Measurements from ENCODE around the gene LRRC45. TPM values are rescaled to one million over a fixed set of nuclear protein-coding genes. Genes with fewer than 3 reads are reported as not detected.

LRRC45 gene
- total and polyA plus RNA-seq, 9 of the 15 experiments (the other 6 are each of a cell fraction or from before 2014, with no cell fraction given), result 3.5 to 21.5 (median 11.2) TPM; not detected in 2

GRCh38 chr17:82041144-82041814 is 18.2 kb downstream of the LRRC45 start (continued):
- no peak for TF ChIP-seq HNRNPK (IDR thresholded peaks at IDR 0.05; ENCODE audit: low read depth, low read length, poor library complexity, severe bottlenecking)
- TF ChIP-seq CBFA2T2 (conservative IDR thresholded peaks at IDR 0.05), result no peak
- no peak for TF ChIP-seq NR3C1 (CRISPR knock-in tag; IDR thresholded peaks at IDR 0.05)

- CTCF ChIA-PET (ENCODE audit: low intra/inter-chr PET ratio), result interaction anchor here (0.7 kb wide), 1 partner anchor 12 kb away, joined by 3 read pairs; no protein-coding TSS in a partner anchor
- no peak overlapping the region for H3K4me3 ChIP-seq
- ATAC-seq, result no peak
- TF ChIP-seq, protein P1, sequence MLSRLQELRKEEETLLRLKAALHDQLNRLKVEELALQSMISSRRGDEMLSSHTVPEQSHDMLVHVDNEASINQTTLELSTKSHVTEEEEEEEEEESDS (CRISPR knock-in tag; IDR thresholded peaks at IDR 0.05), result no peak
- TF ChIP-seq KDM2B (CRISPR knock-in tag; IDR thresholded peaks at IDR 0.05), result no peak
- TF ChIP-seq ZNF57 (CRISPR knock-in tag; IDR thresholded peaks at IDR 0.05), result no peak
- TF ChIP-seq, protein P2, sequence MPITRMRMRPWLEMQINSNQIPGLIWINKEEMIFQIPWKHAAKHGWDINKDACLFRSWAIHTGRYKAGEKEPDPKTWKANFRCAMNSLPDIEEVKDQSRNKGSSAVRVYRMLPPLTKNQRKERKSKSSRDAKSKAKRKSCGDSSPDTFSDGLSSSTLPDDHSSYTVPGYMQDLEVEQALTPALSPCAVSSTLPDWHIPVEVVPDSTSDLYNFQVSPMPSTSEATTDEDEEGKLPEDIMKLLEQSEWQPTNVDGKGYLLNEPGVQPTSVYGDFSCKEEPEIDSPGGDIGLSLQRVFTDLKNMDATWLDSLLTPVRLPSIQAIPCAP (CRISPR knock-in tag; IDR thresholded peaks at IDR 0.05; ENCODE audit: borderline replicate concordance), result no peak
- TF ChIP-seq SRSF7 (optimal IDR thresholded peaks at IDR 0.05; ENCODE audit: low read depth, low read length), result no peak
- no peak for TF ChIP-seq ZNF133 (CRISPR knock-in tag; IDR thresholded peaks at IDR 0.05)
- TF ChIP-seq NCOR1 (IDR thresholded peaks at IDR 0.05), result no peak
- TF ChIP-seq CUX1 (CRISPR knock-in tag; IDR thresholded peaks at IDR 0.05), result no peak
- TF ChIP-seq GABPB1 (CRISPR knock-in tag; IDR thresholded peaks at IDR 0.05), result no peak
- TF ChIP-seq BRD9 (IDR thresholded peaks at IDR 0.05; ENCODE audit: low read depth, partially characterized antibody), result no peak
- no peak for TF ChIP-seq STAT5B (CRISPR knock-in tag; IDR thresholded peaks at IDR 0.05)
- no peak for TF ChIP-seq NFE2 (IDR thresholded peaks at IDR 0.05; ENCODE audit: low read depth)
- no peak for TF ChIP-seq FOSL1 (tag; conservative IDR thresholded peaks at IDR 0.05)
Measured at GRCh38 chr17:82042649-82043048, 19.5 kb downstream of the LRRC45 start.

More at GRCh38 chr17:82042649-82043048, 19.5 kb downstream of the LRRC45 start:
- peaks cover 3 to 48% of the 10 kb centered on the region in 2 experiments; a peak in 4 of 5 replicates for H3K4me1 ChIP-seq (replicated peaks in 1 of 2; ENCODE audit: control insufficient read depth in 2 of 2, insufficient read depth in 2 of 2, low read length in 2 of 2)
- no peak overlapping the region for H3K4me2 ChIP-seq (ENCODE audit: insufficient read depth, low read length)
- no peaks in the 10 kb centered on the region for H3K9me3 ChIP-seq (replicated peaks; ENCODE audit: control insufficient read depth, insufficient read depth, low read depth, low read length)
- no peak overlapping the region for H2AFZ ChIP-seq (ENCODE audit: low read depth, low read length)
- intact Hi-C loops (cut with micrococcal nuclease), result no loop called here
- no peaks in the 10 kb centered on the region for H3K27me3 ChIP-seq (ENCODE audit: control insufficient read depth in 2 of 2, insufficient read depth in 2 of 2, low read length in 2 of 2)
- no peaks in the 10 kb centered on the region for H3K79me2 ChIP-seq (ENCODE audit: control insufficient read depth, insufficient read depth, low read length)
- in situ Hi-C loops (cut with MboI), result no loop called here
- 44% methylated on average over 9 of the region's 9 CpGs for WGBS (ENCODE audit: insufficient coverage, low coverage, missing lambda C conversion rate)
- H4K20me1 ChIP-seq (replicated peaks; ENCODE audit: control insufficient read depth, insufficient read depth, low read length), result no peaks in the 10 kb centered on the region
- FAIRE-seq (no peak), DNase-seq (ENCODE audit: extremely low read depth in 1 of 4, low spot score in 3 of 4) (no peak)
- no peak overlapping the region; the same call in 2 of the 3 replicates for H3K27ac ChIP-seq (ENCODE audit: extremely low read depth, low read depth, low read length)
- peaks cover 9% of the 10 kb centered on the region; the same call in 2 of the 3 replicates for H3K36me3 ChIP-seq (ENCODE audit: control insufficient read depth, insufficient read depth, low read length)
- H3K9ac ChIP-seq (ENCODE audit: insufficient read depth in 1 of 2, low read depth in 2 of 2, low read length in 2 of 2), result 0 out of 4 replicates have a peak overlapping the region, but pooled peaks of 1 of the 2 experiments have one; percentile 14
- H3K9me1 ChIP-seq (ENCODE audit: control insufficient read depth, insufficient read depth, low read length), result peaks cover 2% of the 10 kb centered on the region
- BruUV-seq (replicated peaks), result no TSS peak
- POLR2A ChIA-PET, result interaction anchor here (1.7 kb wide), 1 partner anchor 8 kb away, joined by 5 read pairs; no protein-coding TSS in a partner anchor
